GM21619 (cell line): ENCODE measurements around the gene SRXN1.

Experiments used
- ATAC-seq: cut with Tn5 transposase; IDR thresholded peaks from one replicate; pipeline ENCODE4 v1.9.1; 2021; ENCODE audit not compliant: unreplicated experiment

The SRXN1 gene

DNA sequence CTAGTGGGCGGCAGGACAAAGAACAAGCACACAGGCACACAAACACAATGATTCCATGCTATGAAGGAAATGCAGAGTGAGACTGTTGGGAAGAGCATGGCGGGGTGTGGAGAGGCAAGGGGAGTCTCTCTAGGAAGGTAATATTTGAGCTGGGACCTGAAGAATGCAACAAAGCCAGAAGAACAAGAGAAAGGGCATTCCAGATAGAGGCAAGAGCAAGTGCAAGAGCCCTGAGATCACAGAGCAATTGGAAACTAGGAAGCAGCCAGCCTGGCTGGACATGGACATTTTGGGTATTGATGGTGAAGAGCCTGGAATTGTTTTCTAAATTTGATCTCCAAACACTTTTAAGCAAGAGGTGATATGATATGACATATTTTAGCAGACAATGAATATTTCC lies 15.4 kb downstream of the SRXN1 start:
- no peak for ATAC-seq

DNA sequence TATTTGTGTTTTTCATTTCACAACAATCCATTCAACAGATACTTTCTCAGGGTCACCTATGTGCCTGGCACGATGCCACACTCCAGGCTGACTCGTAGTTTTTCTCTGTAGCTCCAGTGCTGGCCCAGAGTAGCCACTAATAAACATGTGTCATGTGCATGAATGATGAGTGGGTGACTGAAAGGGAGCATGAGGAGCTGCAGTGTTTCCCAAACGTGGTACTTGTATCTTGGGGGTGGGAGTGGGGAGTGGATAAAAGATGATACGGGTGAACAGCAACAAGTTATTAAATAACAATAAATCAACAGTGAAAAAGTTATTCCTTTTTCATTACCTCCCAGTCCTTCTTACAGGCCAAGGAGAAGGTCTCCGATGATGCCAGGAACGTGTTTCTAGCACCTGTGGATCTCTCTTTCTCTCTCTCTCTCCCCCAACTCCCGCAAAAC lies 17.1 kb downstream of the SRXN1 start:
- ATAC-seq, result no peak

DNA sequence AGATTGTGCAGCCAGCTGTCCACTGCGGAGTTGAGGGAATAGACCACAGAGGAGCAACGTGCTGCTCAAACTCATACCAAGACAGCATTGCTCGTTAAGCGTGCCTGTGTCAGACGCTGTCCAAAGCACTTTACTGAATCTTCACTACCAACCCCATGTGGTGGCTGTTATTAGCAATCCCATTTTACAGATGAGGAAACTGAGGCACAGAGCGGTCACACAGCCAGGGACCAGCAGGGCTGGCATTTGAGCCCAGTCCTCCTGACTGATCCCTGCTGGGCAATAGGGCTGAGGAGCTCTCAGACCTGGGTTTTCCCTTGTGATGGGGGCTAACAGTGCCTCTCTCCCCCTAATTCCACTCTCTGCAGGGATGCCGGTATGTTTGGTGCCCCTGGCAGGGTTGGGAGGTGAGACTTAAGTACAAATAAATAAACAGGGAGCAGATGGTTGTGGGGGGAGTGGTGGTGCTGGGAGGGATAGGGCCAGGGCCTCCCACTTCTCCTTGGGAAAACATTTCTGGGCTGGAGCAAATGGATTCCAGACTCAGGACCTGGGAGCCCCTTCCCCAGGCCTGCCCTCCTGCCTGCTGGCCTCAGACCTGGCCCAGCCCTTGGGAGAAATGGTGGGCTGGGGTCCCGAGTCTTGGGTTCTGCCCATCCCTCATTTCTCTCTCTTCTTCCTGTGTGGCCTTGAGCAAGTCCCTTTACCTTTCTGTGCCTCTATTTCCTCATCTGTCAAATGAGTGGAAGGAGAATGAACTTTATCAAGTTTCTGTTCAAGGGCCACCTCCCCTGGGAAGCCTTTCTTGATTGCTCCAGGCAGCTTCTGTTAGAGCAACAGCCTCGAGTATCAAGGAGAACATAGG lies 17.7 kb downstream of the SRXN1 start:
- ATAC-seq, result no peak

DNA sequence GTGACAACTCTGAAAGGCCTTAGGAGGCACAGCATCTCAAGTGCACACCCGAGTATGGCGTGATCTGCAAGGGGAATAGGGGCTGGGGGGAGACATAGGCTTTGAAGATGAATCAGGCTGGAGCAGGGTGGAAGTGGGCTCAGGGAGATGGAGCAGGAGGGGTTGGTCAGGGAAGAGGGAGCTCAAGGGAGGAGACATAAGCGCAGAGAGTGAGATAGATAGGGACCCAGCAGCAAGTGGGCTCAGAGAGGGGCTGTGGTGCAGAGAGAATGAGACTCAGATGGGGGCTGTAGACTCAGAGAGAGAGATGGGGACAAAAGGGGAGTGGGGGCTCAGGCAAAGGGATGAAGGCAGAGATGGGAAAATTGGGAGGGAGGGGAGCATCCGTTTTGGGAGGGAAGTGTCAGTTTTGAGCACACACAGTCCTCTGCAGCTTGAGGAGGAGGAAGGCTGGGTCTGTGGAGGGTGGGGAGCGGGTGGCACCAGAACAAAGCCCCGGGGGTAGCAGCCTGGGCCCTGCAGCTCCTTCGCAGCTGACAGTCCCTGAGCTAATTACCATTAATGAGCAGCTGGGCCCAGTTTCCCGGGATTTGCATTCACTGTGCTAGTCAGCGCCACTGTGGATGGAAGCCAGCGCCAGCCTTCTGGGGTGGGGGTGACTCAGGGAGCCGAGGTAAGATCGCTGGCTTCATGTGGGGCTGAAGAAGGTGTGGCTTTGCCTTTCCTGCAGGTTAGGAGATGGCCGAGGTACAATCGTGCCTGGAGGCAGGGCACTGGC lies 18.7 kb downstream of the SRXN1 start:
- no peak for ATAC-seq

DNA sequence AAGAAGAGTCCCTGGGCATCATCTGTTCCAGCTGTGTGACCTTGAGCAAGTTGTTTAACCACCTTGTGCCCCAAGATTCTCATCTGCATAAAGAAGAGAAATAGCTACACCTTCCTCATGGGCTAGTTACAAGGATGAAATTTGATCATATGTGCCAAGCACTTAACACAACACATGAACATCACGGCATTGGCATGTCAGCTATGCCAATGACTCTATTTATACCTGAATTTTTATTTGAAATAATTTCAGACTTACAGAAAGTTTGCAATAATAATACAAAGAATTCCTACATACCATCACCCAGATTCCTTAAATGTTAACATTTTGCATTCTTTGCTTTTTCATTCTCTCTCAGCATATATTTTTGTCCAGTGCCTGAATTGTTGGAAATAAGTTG lies 21.9 kb downstream of the SRXN1 start:
- ATAC-seq, result no peak

DNA sequence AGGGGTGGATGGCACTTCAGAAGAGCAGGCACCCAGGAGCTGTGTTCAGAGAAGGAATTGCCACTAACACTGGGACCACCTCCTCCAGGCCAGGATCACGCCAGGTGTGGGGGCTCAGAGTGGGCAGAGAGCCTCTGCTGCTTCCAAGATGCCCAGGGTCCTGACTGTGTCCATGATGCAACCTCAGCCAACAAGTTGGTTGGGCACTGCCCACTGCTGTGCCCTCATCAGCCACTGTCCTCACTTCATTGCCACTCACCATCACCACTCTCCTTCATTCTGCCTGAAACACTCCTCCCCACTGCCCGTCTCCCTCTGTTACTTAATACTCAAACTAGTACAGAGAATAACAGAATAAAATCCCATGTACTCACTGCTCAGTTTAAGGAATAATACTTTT lies 26.4 kb downstream of the SRXN1 start:
- ATAC-seq, result no peak

DNA sequence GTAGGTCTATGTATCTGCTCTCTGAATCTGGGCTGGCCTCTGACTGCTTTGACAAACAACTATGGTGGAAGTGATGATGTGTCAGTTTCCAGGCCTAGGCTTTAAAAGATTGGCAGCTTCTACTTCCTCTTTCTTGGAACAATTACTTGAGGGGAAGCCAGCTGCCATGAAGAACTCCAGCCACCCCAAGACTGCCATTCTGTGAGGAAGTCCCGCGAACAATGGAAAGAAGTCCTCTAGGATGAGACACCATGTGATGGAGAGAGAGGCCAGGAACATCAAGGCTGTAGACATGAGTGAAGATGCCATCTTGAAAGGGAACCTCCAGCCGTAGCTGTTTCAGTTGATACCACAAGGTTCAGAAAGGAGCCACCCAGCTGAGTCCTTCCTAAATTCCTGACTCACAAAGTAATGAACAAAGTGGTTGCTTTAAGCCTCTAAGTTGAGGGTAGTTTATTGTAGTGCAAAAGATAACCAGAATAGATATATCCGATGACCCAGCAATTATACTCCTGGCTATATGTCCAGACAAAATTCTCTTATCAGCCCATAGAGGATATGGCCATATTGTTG lies 27.6 kb downstream of the SRXN1 start:
- no peak for ATAC-seq

DNA sequence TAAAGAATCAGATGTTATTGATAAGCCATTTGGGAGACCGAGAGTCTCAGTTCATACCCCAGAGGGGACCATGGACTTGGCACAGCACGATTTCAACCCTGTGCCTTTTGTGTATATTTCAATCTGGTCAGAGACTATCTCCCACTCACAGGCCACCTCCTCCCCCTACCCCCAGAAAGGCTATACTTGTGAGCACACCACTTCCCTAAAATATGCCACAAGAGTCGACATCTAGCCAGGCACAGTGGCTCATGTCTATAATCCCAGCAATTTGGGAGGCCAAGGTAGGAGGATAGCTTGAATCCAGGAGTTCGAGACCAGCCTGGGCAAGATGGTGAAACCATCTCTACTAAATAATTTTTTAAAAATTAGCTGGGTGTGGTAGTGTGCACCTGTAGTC lies 29.3 kb downstream of the SRXN1 start:
- ATAC-seq, result no peak

DNA sequence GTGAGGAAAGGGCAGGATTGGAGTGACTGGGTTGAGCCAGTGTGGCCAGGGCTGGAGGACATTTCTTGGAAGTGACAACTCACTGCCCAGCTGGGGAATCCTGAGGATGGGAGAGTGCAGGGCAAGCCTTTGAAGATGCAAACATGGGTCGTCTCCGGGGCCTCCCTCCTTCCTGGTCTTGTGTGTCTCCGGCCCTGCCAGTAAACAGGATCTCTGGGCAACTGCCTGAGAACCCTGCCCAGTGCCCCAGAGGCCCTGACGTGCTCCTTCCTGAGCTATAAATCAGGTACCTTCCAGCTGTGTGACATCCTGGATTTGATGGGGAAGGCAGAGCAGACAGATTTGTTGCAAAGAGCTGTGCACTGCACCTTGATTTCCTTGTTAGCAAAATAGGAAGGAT lies 30.0 kb downstream of the SRXN1 start:
- ATAC-seq, result no peak

DNA sequence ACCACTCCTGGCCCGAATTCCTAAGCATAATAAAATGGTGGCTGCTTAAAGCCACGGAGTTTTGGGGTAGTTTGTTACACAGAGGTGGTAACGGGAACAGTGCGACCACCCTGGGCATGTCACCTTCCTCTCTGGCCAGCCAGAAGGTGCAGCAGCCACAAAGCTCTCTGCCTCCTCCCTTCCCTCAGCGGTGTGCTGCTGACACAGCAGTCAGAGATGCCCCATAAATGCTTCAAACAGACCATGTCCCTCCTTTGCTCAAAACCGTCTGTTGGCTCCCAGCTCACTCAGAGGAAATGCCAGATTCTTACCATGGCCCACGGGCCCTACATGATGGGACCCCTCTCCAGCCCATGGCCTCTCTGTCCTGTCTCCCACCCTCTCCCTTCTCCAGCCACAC lies 30.8 kb downstream of the SRXN1 start:
- no peak for ATAC-seq

DNA sequence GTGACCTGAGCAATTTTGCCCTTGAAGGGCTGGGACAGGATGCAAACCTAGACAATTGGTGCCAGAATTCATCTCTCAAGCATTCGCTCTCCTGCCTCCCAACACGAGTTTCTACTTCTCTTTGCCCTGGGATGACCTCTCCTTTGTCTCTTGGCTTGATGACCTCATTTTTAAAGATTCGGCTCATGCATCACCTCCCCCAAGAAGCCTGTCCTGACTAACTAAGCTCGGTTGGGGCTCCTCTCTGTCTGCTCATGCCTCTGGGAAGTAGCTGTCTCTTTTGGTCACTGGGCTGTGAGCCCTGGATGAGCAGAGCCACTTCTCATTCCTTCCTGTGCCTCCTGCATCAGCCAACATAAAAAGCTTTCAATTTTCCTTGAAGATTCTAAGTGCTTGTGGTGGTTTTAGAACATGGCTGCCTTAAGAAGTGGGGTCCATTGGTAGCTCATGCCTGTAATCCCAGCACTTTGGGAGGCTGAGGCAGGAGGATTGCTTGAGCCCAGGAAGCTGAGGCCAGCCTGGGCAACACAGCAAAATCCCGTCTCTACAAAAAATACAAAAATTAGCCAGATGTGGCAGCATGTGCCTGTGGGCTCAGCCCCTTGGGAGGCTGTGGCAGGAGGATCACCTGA lies 31.8 kb downstream of the SRXN1 start:
- no peak for ATAC-seq

DNA sequence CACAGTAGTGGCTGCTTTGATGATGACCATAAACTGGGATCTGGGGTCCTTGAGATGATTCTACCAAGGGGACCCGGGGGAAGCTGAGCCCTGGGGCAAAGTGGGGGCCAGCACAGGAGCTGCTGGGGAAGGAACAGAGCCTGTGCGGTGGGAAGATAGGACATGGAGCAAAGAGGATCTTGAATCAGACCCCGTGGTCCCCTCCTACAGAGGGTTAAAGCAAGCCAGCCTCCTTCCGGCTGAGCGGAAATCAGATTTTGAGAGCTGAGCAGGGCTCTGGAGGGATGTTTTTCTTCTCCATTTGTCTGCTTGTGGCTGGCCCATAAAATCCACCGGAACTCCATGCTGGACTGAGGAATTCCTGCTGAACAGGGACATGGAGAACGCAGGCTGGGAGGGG lies 32.8 kb downstream of the SRXN1 start:
- no peak for ATAC-seq

DNA sequence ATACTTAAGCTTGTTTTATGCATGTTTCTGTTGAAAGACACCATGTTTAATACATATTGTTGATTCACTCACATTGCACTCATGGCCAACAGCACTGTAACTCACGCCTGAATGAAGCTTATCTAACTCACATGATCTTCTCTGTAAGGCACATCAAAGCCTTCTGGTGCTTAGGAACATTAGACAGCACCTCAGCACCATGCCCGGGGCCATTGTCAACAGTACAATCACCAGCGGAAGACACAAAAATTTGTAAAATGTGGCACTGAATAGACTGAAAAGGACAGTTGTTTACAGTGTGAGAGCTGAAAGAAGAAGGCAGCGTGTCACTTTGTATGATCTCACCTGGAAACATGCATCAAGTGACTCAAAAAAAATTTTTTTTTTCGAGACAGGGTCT lies 34.0 kb downstream of the SRXN1 start:
- no peak for ATAC-seq

DNA sequence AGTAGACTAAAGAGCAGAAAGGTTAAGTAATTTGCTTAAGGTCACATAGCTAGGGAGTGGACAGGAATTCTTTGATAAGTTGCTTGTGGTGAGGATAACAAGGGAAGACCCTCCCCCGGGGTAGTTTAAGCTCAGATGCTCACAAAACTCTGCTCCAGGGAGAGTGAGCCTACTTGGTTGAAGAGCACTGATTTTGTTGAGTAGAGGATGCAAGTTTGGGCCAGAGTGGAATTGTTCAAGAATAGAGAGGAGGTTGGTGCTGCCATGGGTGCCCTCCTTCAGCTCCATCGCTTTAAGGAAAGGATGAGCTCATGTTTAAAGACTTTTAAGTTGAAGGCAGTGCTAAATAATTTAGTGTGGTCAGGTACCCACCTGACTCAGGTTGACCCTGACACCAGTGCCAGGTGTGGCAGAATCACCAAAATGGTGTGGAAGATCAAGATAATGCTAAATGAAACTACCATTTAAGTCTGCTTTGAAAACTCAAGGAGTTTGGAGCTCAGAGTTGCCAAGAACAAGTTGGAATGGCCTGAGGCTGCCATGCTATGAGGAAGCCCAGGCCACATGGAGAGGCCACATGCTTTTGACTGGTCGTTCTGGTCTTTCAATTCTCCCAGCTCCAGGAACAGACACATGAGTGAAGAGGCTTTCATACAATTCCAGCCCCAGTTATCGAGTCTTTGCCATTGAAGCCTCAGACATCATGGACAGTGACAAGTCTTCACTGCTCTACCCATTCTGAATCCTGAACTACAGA lies 34.9 kb downstream of the SRXN1 start:
- ATAC-seq, result no peak

DNA sequence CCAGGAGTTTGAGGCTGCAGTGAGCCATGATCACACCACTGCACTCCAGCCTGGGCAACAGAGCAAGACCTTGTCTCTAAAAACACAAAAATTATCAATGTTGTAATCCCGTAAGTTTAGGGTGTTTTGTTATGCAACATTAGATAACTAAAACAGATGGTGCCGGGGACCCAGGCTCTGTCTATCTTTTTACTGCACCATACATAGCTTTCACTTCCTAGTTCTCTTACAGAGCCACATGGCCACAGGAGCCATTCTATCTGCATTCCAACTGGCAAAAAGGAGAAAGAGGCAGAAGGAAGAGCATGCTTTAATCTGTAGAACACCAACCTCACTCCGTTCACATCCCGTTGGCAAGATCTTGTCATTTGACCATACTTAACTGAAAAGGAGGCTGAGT lies 37.5 kb downstream of the SRXN1 start:
- no peak for ATAC-seq

DNA sequence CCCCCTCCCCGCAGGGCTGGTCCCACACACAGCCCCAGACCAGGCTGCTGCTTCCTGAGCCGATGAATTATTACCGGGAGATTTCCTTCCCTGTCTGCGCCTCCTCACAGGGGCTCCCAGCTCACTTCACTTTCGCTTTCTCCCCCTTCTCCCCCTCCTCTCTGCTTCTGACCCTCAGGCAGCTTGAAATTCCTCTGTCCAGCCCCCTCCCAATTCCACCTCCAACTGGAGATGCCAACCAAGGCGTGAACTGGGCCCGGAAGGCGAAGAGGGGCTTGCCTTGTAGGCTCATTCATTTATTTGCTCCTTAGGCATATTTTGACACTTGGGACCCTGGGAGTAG lies 41.2 kb downstream of the SRXN1 start:
- no peak for ATAC-seq

DNA sequence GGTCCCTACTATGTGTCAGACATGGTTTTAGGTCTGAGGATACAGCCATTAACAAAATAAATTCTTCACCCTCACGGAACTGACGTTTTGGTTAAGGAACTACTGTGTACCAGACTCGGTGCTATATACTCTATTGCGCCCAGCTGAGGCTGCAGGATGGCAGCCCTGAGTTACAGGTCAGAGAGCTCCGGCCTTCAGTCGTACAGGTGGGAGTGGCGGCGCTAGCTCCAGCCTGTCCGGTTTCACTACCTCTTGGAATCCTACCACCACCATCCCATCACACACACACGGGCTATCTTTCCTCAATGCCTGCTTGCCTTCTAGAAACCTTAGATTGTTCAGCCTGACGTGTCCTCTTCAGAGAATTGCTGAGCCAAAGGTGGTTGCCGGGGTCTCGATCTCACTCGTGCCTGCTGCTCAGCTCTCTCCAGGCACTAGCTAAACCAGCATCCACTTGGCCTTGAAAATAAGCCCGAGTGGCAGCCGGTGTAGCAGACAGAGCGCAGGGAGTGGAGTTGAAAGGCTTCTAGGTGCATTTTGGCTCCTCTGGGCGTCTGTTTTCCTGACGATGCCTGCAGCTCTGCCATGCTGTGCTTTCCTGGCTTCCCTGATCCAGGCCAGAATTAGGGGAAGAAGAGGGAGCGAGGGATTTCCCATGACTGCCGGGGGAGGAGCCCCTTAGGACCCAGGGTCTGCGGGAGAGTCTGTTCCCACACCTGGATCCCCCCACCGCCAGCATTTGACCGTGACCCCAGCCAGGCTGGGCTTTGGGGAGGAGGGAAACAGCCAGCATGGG lies 41.8 kb downstream of the SRXN1 start:
- no peak for ATAC-seq

DNA sequence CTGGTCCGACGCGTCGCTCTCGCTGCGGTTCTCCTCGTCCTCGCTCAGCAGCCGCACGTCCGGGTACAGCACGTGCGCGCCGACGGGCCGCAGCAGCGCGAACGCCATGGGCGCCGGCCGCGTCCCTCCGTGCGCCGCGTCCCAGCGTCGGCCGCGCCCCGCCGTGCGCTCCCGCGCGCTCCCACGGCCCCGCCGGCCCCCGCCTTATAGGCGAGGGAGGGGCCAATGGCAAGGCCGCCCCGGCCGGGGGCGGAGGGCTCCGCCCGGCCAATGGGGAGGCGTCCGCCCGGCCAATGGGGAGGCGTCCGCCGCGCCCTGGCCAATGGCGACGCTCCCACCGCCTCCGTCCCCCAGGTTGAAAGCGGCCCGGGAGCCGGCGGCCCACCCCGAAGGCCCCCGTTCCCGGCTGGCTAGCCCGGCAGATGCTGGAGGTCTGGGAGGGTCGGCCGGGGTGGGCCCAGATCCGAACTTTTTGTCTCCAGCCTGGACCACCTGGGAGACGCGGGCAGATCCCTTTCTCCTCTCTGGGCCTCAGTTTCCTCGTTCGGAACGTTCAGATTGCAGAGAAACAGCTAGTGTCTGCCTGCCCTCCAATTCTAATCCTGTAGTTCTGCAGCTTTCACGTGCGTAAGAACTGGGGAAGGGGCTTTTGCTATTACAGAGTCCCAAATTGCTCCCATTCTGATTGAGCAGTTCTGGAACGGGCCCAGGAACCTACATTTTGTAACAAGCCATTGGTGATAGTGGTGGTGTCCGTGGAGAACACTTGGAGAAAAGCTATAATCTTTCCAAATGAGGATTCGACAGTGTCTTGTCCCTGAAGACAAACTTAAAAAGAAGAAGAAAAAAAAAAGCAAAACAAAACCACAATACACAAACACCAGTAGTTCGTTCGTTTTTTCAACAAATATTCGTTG lies 42.6 kb downstream of the SRXN1 start, which contains the start of gene TCF15:
Gene TCF15 (minus strand): TSS at position 180 of the 917 bp plus-strand sequence. CDS start 72 bp downstream, at position 108.
- no peak for ATAC-seq
